ENCODE measurements around the gene ERFE. TPM values are rescaled to one million over a fixed set of nuclear protein-coding genes. Genes with fewer than 3 reads are reported as not detected.
"Not testable (repeated sequence)": the region's sequence is repeated elsewhere in the genome, so short reads cannot be mapped to it uniquely, and the experiment has no call there.

Gene ERFE
- total and polyA plus RNA-seq, 2 of the 4 experiments (the other 2 are of a cell fraction): 1.3 to 3.5 TPM

DNA sequence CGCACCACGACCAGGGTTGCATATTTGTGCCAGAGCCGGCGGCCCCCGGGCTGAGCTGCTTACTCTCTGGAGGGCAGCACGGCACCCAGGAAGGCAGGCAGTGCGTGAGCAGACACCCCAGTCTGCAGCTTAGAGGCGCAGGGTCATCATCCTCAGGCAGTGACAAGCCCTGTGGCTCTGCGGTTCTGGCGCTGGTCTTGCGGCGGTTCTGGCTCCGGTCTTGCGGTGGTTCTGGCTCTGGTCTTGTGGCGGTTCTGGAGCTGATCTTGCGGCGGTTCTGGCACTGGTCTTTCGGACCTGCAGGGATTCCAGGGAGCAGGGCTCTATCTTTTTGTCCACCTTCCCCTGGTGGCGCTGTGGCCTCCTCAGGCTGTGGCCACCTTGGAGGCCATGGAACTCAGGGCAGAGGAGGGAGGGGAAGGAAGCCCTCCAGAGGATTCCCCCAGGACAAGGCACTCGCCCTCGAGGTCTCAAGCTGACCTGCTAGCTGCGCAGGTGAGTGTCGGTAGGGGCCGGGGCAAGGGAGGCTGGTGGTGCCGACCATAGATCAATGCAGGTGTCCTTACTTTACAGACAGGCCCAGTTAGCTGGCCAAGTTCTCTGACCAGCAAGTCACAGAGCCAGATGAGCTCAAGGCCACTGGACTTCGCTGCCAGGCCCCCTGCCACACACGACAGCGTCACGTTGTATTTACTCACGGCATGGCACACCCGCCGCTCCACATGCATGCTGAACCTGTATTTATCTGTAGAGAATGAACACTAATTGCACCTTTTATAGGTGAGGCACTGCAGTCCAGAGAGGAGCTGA, 43.7 kb upstream of the ERFE start:
- H2BK20ac ChIP-seq (ENCODE audit: low read depth, low read length): no peak overlapping the region
- CTCF ChIA-PET: interaction anchor here (1.1 kb wide), 1 partner anchor 27 kb away, joined by 3 read pairs; no protein-coding TSS in a partner anchor
- ATAC-seq (ENCODE audit: low read depth): no peak
- no peak overlapping the region for H3K4ac ChIP-seq (ENCODE audit: low read depth, low read length)
- no peak overlapping the region for H3K27ac ChIP-seq (ENCODE audit: insufficient read depth, low read length)
- H3K4me2 ChIP-seq (ENCODE audit: low read depth, low read length): no peak overlapping the region
- no peak overlapping the region for H3K14ac ChIP-seq (replicated peaks; ENCODE audit: low read depth, low read length)
- BruUV-seq (replicated peaks): no TSS peak
- no peak overlapping the region for H2BK120ac ChIP-seq (ENCODE audit: low read depth, low read length)
- no peak overlapping the region for H3K56ac ChIP-seq (ENCODE audit: extremely low read depth, insufficient read depth, low read length)
- no peak overlapping the region for H4K5ac ChIP-seq (ENCODE audit: low read depth, low read length)
- H2BK15ac ChIP-seq (ENCODE audit: low read depth, low read length): no peak overlapping the region
- in situ Hi-C loops (cut with MboI; ENCODE audit: low sequenced_read_pairs) (no loop called here), intact Hi-C loops (cut with micrococcal nuclease) (no loop called here), dilution Hi-C loops (cut with HindIII; ENCODE audit: low sequenced_read_pairs, unreplicated experiment) (no loop called here)
- no peak overlapping the region for H2AFZ ChIP-seq (replicated peaks; ENCODE audit: low read length, poor library complexity)
- H4K8ac ChIP-seq (ENCODE audit: low read depth in 2 of 2, low read length in 2 of 2): no peak overlapping the region
- H2BK5ac ChIP-seq (ENCODE audit: low read depth, low read length, poor library complexity, severe bottlenecking): no peak overlapping the region
- POLR2A ChIA-PET (ENCODE audit: unreplicated experiment): no interaction called here
- no peak for DNase-seq
- no peak overlapping the region for H3K23ac ChIP-seq (ENCODE audit: low read depth, low read length)
- no peak overlapping the region for H3K18ac ChIP-seq (ENCODE audit: low read depth, low read length)
- H2AK5ac ChIP-seq (ENCODE audit: low read depth, low read length): no peak overlapping the region
- 93% methylated on average over 22 of the region's 32 CpGs; no CpG with 5 or more reads in 1 of the 2 experiments for WGBS, 2 experiments (ENCODE audit: extremely low coverage in 2 of 2, insufficient read length in 1 of 2)
- H2AK9ac ChIP-seq (replicated peaks; ENCODE audit: low read depth, low read length, poor library complexity): no peak overlapping the region
- no peak overlapping the region for H3K9ac ChIP-seq (ENCODE audit: low read depth, low read length)
- no peak for TF ChIP-seq SMC3 (IDR thresholded peaks at IDR 0.05; ENCODE audit: low read depth, low read length)
- TF ChIP-seq, protein P1, sequence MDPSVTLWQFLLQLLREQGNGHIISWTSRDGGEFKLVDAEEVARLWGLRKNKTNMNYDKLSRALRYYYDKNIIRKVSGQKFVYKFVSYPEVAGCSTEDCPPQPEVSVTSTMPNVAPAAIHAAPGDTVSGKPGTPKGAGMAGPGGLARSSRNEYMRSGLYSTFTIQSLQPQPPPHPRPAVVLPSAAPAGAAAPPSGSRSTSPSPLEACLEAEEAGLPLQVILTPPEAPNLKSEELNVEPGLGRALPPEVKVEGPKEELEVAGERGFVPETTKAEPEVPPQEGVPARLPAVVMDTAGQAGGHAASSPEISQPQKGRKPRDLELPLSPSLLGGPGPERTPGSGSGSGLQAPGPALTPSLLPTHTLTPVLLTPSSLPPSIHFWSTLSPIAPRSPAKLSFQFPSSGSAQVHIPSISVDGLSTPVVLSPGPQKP (IDR thresholded peaks at IDR 0.05; ENCODE audit: borderline replicate concordance, low read depth, low read length): no peak
- no peak for TF ChIP-seq RFX5 (IDR thresholded peaks at IDR 0.05; ENCODE audit: low read depth, low read length)
- H3K9me3 ChIP-seq (ENCODE audit: control insufficient read depth, insufficient read depth, low read length): peaks cover 15% of the 10 kb centered on the region
- no peaks in the 10 kb centered on the region for H3K36me3 ChIP-seq (ENCODE audit: control insufficient read depth, insufficient read depth, low read length)
- no peaks in the 10 kb centered on the region for H3K79me1 ChIP-seq (ENCODE audit: low read depth in 1 of 2, low read length in 2 of 2)
- H3K9me1 ChIP-seq (ENCODE audit: insufficient read depth, low read length): no peaks in the 10 kb centered on the region
- H3K4me3 ChIP-seq (ENCODE audit: insufficient read depth, low read depth, low read length): no peak overlapping the region
- no peak overlapping the region for H4K91ac ChIP-seq (ENCODE audit: insufficient read depth, low read depth, low read length)
- peaks cover 16% of the 10 kb centered on the region for H3K27me3 ChIP-seq (ENCODE audit: control insufficient read depth, insufficient read depth, low read length)
- H4K20me1 ChIP-seq (ENCODE audit: insufficient read depth, low read length): no peaks in the 10 kb centered on the region
- H3K4me1 ChIP-seq (ENCODE audit: control insufficient read depth, insufficient read depth, low read length): no peaks in the 10 kb centered on the region

DNA sequence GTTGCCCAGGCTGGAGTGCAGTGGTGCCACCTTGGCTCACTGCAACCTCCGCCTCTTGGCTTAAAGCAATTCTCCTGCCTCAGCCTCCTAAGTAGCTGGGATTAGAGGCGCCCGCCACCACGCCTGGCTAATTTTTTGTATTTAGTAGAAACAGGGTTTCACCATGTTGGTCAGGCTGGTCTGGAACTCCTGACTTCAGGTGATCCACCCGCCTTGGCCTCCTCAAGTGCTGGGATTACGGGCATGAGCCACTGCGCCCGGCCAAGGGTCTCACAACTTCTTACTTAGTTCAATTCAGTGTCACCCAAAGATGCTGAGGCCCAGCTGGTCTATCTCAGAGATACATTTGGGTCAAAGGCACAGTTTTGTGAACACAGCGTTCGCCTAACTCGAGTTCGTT, 43.1 kb upstream of the ERFE start:
- dilution Hi-C loops (cut with HindIII; ENCODE audit: low sequenced_read_pairs, unreplicated experiment); H3K27ac ChIP-seq (ENCODE audit: insufficient read depth, low read length): not testable (repeated sequence)
- CTCF ChIA-PET: interaction anchor here (1.1 kb wide), 1 partner anchor 26 kb away, joined by 3 read pairs; no protein-coding TSS in a partner anchor

More for the DNA sequence above, 43.1 kb upstream of the ERFE start:
- intact Hi-C loops (cut with micrococcal nuclease); H2BK5ac ChIP-seq (ENCODE audit: low read depth, low read length, poor library complexity, severe bottlenecking); H3K36me3 ChIP-seq (ENCODE audit: control insufficient read depth, insufficient read depth, low read length); H3K4me3 ChIP-seq (ENCODE audit: insufficient read depth, low read depth, low read length); H3K79me1 ChIP-seq (ENCODE audit: low read depth in 1 of 2, low read length in 2 of 2); in situ Hi-C loops (cut with MboI; ENCODE audit: low sequenced_read_pairs); ATAC-seq (ENCODE audit: low read depth); H3K18ac ChIP-seq (ENCODE audit: low read depth, low read length); H2BK120ac ChIP-seq (ENCODE audit: low read depth, low read length); H2AK9ac ChIP-seq (replicated peaks; ENCODE audit: low read depth, low read length, poor library complexity); H4K8ac ChIP-seq (ENCODE audit: low read depth in 2 of 2, low read length in 2 of 2); H2AK5ac ChIP-seq (ENCODE audit: low read depth, low read length); H2BK20ac ChIP-seq (ENCODE audit: low read depth, low read length); H2BK15ac ChIP-seq (ENCODE audit: low read depth, low read length); H4K91ac ChIP-seq (ENCODE audit: insufficient read depth, low read depth, low read length); H3K4ac ChIP-seq (ENCODE audit: low read depth, low read length); H4K20me1 ChIP-seq (ENCODE audit: insufficient read depth, low read length); DNase-seq; POLR2A ChIA-PET (ENCODE audit: unreplicated experiment); H3K4me1 ChIP-seq (ENCODE audit: control insufficient read depth, insufficient read depth, low read length); H3K9me1 ChIP-seq (ENCODE audit: insufficient read depth, low read length); H3K9ac ChIP-seq (ENCODE audit: low read depth, low read length); H3K4me2 ChIP-seq (ENCODE audit: low read depth, low read length); H2AFZ ChIP-seq (replicated peaks; ENCODE audit: low read length, poor library complexity); H3K14ac ChIP-seq (replicated peaks; ENCODE audit: low read depth, low read length); H3K56ac ChIP-seq (ENCODE audit: extremely low read depth, insufficient read depth, low read length); BruUV-seq (replicated peaks); H4K5ac ChIP-seq (ENCODE audit: low read depth, low read length); H3K23ac ChIP-seq (ENCODE audit: low read depth, low read length): not testable (repeated sequence)
- WGBS, 2 experiments (ENCODE audit: extremely low coverage in 2 of 2, insufficient read length in 1 of 2): 87% methylated on average over 4 of the region's 12 CpGs; no CpG with 5 or more reads in 1 of the 2 experiments
- H3K27me3 ChIP-seq (ENCODE audit: control insufficient read depth, insufficient read depth, low read length): peaks cover 22% of the 10 kb centered on the region
- H3K9me3 ChIP-seq (ENCODE audit: control insufficient read depth, insufficient read depth, low read length): peaks cover 15% of the 10 kb centered on the region

Measured in IMR-90 (cell line).